Osteocyte (in vitro differentiated cells): Measurements from ENCODE around the gene COL1A2. TPM values are rescaled to one million over a fixed set of nuclear protein-coding genes. Genes with fewer than 3 reads are reported as not detected.

Experiments
- DNase-seq: peaks from one replicate; pipeline ENCODE4 v3.0.0; 2021; ENCODE audit warnings: mixed read lengths; ENCODE audit not compliant: unreplicated experiment; ENCODE audit errors: extremely low spot score
- H3K27ac Mint-ChIP-seq: one replicate; pipeline ENCODE4 v1.8.0; 2021; ENCODE audit warnings: mild to moderate bottlenecking, mixed read lengths; ENCODE audit not compliant: unreplicated experiment
- H3K27me3 Mint-ChIP-seq: one replicate; pipeline ENCODE4 v1.8.0; 2021; ENCODE audit warnings: mixed read lengths; ENCODE audit not compliant: unreplicated experiment
- H3K36me3 Mint-ChIP-seq: one replicate; pipeline ENCODE4 v1.8.0; 2021; ENCODE audit warnings: mixed read lengths; ENCODE audit not compliant: unreplicated experiment
- H3K4me1 Mint-ChIP-seq: one replicate; pipeline ENCODE4 v1.8.0; 2021; ENCODE audit warnings: mixed read lengths; ENCODE audit not compliant: unreplicated experiment
- H3K4me3 Mint-ChIP-seq: one replicate; pipeline ENCODE4 v1.8.0; 2021; ENCODE audit warnings: mild to moderate bottlenecking, moderate library complexity, mixed read lengths; ENCODE audit not compliant: unreplicated experiment
- H3K9me3 Mint-ChIP-seq: one replicate; pipeline ENCODE4 v1.8.0; 2021; ENCODE audit warnings: mixed read lengths; ENCODE audit not compliant: unreplicated experiment
- CTCF ChIP-seq: fragments of 200-600 bp; sonication (generic); IDR thresholded peaks from 2 replicates; pipeline ENCODE4 v1.5.0; 2021; ENCODE audit warnings: antibody characterized with exemption, mild to moderate bottlenecking, moderate library complexity
- total RNA-seq: library from RNA; stranded (reverse); gene quantifications from 2 replicates; pipeline ENCODE4 v1.2.1, GENCODE V29; 2021

Gene COL1A2
- total RNA-seq, 1 donor from 2014 or later: 7,492 TPM

DNA sequence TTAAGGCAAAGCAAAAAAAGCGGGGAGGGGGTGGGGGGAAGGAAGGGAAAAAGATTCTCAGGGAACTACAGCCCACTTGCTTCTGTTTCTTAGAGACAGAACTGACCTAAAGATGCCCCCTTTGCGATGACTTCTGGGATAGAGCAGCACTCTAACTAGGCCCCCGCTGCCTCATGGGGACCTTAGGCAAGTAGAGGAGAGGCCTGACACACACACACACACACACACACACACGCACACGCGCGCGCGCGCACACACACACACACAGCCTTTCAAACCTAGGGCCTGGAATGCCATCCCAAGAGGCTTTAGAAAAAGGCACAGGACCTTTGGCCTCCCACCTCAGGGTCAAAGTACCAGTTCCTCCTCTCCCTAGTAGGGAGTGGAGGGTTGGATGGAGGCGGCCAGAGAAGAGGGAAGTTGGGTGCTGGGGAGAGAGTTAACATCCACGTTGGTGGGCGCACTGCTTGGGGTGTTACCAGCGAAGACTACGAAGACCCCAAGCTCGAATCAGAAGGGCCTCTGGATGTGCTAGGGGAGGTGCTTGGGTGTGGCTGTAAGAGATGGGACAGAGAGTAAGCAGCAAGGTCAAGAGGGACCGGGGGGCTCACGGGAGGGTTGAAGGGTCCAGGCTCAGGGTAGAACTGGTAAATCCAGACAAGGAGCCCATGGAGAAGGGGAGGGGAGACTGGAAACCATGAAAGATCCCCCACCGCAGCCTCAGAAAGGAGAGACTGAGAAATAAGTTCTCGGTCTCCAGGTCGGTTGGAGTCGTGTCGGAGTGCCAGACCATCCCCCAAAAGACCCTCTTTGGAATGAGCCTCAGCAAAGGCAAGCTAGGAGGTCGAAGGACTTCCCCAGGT lies 1.2 kb upstream of the COL1A2 start:
- H3K27ac Mint-ChIP-seq: peak overlapping the region; percentile 99
- peaks cover 28% of the 10 kb centered on the region for H3K36me3 Mint-ChIP-seq
- H3K4me3 Mint-ChIP-seq: peak overlapping the region; percentile 99
- no peak for DNase-seq
- TF ChIP-seq CTCF: no peak
- no peaks in the 10 kb centered on the region for H3K27me3 Mint-ChIP-seq
- peaks cover 42% of the 10 kb centered on the region for H3K4me1 Mint-ChIP-seq
- no peaks in the 10 kb centered on the region for H3K9me3 Mint-ChIP-seq

DNA sequence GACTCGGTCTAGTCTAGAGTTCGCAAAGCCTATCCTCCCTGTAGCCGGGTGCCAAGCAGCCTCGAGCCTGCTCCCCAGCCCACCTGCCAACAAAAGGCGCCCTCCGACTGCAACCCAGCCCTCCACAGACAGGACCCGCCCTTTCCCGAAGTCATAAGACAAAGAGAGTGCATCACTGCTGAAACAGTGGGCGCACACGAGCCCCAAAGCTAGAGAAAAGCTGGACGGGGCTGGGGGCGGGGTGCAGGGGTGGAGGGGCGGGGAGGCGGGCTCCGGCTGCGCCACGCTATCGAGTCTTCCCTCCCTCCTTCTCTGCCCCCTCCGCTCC lies 622 bp upstream of the COL1A2 start:
- Mint-ChIP-seq H3K27ac (peak overlapping the region; percentile 99), H3K9me3 (no peaks in the 10 kb centered on the region), H3K4me3 (peak overlapping the region; percentile 99), H3K36me3 (peaks cover 33% of the 10 kb centered on the region), H3K27me3 (no peaks in the 10 kb centered on the region), H3K4me1 (peaks cover 44% of the 10 kb centered on the region)
- no peak for TF ChIP-seq CTCF
- no peak for DNase-seq

- Mint-ChIP-seq H3K27ac (peak overlapping the region; percentile 99), H3K9me3 (no peaks in the 10 kb centered on the region), H3K27me3 (no peaks in the 10 kb centered on the region), H3K36me3 (peaks cover 45% of the 10 kb centered on the region), H3K4me1 (peaks cover 53% of the 10 kb centered on the region), H3K4me3 (peak overlapping the region; percentile 99)
- TF ChIP-seq CTCF: peak; percentile 85
- DNase-seq: no peak
These were observed 694 bp downstream of the COL1A2 start for GRCh38 chr7:94395141-94396036.

DNA sequence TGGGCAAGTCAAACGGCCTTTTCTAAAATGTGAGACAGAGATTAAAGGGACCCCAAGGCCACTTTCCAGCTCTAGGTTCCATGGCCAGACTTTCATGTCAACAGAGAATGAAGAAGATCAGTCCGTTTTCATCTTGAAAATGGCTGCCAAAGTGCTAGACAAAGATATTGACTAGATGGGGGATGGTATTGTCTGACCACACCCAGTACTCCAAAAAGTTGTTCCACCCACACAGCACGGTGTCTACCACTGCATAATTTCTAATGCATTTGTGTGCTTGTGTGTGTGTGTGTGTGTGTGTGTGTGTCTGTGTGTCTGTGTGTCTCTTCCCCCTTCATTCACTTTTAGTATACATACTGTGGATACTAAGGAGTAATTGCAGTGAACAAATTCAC lies 1.3 kb downstream of the COL1A2 start:
- Mint-ChIP-seq H3K4me3 (peak overlapping the region; percentile 99), H3K9me3 (no peaks in the 10 kb centered on the region), H3K27ac (peak overlapping the region; percentile 99), H3K36me3 (peaks cover 51% of the 10 kb centered on the region), H3K27me3 (no peaks in the 10 kb centered on the region), H3K4me1 (peaks cover 56% of the 10 kb centered on the region)
- DNase-seq: no peak
- no peak for TF ChIP-seq CTCF

- H3K4me1 Mint-ChIP-seq: peaks cover 54% of the 10 kb centered on the region
- peak overlapping the region; percentile 99 for H3K27ac Mint-ChIP-seq
- no peak for DNase-seq
- no peak for TF ChIP-seq CTCF
- H3K36me3 Mint-ChIP-seq: peaks cover 54% of the 10 kb centered on the region
- no peaks in the 10 kb centered on the region for H3K27me3 Mint-ChIP-seq
- H3K9me3 Mint-ChIP-seq: no peaks in the 10 kb centered on the region
- H3K4me3 Mint-ChIP-seq: peak overlapping the region; percentile 99
These were observed 1.9 kb downstream of the COL1A2 start for GRCh38 chr7:94396596-94396995.
